K562 (cell line): ENCODE data around the gene PPP1R12B. TPM values are rescaled to one million over a fixed set of nuclear protein-coding genes. Genes with fewer than 3 reads are reported as not detected.

Experiments used
- CXXC5 ChIP-seq: fragments of 250-450 bp; sonication (Bioruptor Pico); IDR thresholded peaks from 2 replicates; pipeline ENCODE4 v1.8.0; 2022; ENCODE audit warnings: inconsistent platforms, mild to moderate bottlenecking, moderate library complexity
- E2F3 ChIP-seq: fragments of 250-450 bp; sonication (Bioruptor Pico); IDR thresholded peaks from 2 replicates; pipeline ENCODE4 v1.4.0; 2020; ENCODE audit warnings: mild to moderate bottlenecking
- ESRRB ChIP-seq: fragments of 250-450 bp; sonication (Bioruptor Pico); IDR thresholded peaks from 2 replicates; pipeline ENCODE4 v1.5.0; 2020; ENCODE audit warnings: mild to moderate bottlenecking, moderate library complexity, borderline replicate concordance
- GTF3C2 ChIP-seq: IDR thresholded peaks from 3 replicates; pipeline ENCODE4 v1.6.1; 2011; ENCODE audit warnings: borderline replicate concordance, mild to moderate bottlenecking, moderate library complexity; ENCODE audit not compliant: insufficient read length; ENCODE audit errors: extremely low read depth
- JUNB ChIP-seq: fragments of 450-650 bp; formaldehyde crosslinking; conservative IDR thresholded peaks from 2 replicates; pipeline ENCODE4 v1.4.0; 2020; ENCODE audit warnings: mild to moderate bottlenecking
- KAT7 ChIP-seq: sonication (generic); formaldehyde crosslinking; IDR thresholded peaks from 2 replicates; pipeline ENCODE4 v1.8.0; 2022; ENCODE audit warnings: missing genetic modification reagents, mild to moderate bottlenecking, borderline replicate concordance
- NONO ChIP-seq, 2 experiments: fragments of 200-400 bp in 1 of 2; fragments of 450-650 bp in 1 of 2; formaldehyde crosslinking in 1 of 2; IDR thresholded peaks; 2 replicates each; pipeline ENCODE4 v1.6.1; 2017; ENCODE audit warnings: low read depth in 2 of 2, mild to moderate bottlenecking in 2 of 2, moderate library complexity in 2 of 2, low read length in 1 of 2
- NR2C1 ChIP-seq, 2 experiments: fragments of 450-650 bp; IDR thresholded peaks; 2 replicates each; pipeline ENCODE4 v1.6.1; 2017; ENCODE audit warnings: mild to moderate bottlenecking in 2 of 2, antibody characterized with exemption in 1 of 2, inconsistent platforms in 1 of 2, missing compliant biosample characterization in 1 of 2, missing genetic modification characterization in 1 of 2
- OTX1 ChIP-seq: fragments of 450-650 bp; formaldehyde crosslinking; IDR thresholded peaks from 2 replicates; pipeline ENCODE4 v1.4.0; 2022; ENCODE audit warnings: mild to moderate bottlenecking
- PHF8 ChIP-seq: fragments of 200-600 bp; sonication (generic); IDR thresholded peaks from 2 replicates; pipeline ENCODE4 v1.6.1; 2012; ENCODE audit warnings: mixed run types, mild to moderate bottlenecking, inconsistent platforms, low read length, moderate library complexity, borderline replicate concordance
- POLR2AphosphoS2 ChIP-seq: IDR thresholded peaks from 2 replicates; pipeline ENCODE4 v1.6.1; 2012; ENCODE audit warnings: low read length, improper control_type of control experiment
- SIN3B ChIP-seq: fragments of 450-650 bp; IDR thresholded peaks from 2 replicates; pipeline ENCODE4 v1.6.1; 2017; ENCODE audit warnings: low read depth, mild to moderate bottlenecking, moderate library complexity
- TCF3 ChIP-seq: sonication (generic); formaldehyde crosslinking; IDR thresholded peaks from 2 replicates; pipeline ENCODE4 v1.4.0; 2020; ENCODE audit warnings: mild to moderate bottlenecking, missing genetic modification reagents
- TGIF2 ChIP-seq: sonication (generic); formaldehyde crosslinking; IDR thresholded peaks from 2 replicates; pipeline ENCODE4 v1.8.1; 2022; ENCODE audit warnings: mild to moderate bottlenecking, missing genetic modification reagents, moderate library complexity
- THRAP3 ChIP-seq: fragments of 450-650 bp; IDR thresholded peaks from 2 replicates; pipeline ENCODE4 v1.6.1; 2016; ENCODE audit warnings: mild to moderate bottlenecking, inconsistent platforms, borderline replicate concordance
- ZNF766 ChIP-seq: fragments of 200-800 bp; sonication (Bioruptor generic); conservative IDR thresholded peaks from 2 replicates; pipeline ENCODE4 v1.6.1; 2016; ENCODE audit warnings: missing genetic modification characterization, missing compliant biosample characterization
- ZNF77 ChIP-seq: fragments of 250-450 bp; sonication (Bioruptor Pico); IDR thresholded peaks from 2 replicates; pipeline ENCODE4 v1.5.0; 2020
- polyA plus RNA-seq, 8 experiments: library from polyadenylated mRNA; depleted of rRNA in 4 of 8; stranded (reverse) in 5 of 8; unstranded in 3 of 8; fragments of >200 nt; fragmentation: Nextera tagmentation in 2 of 8; fragmentation: Illumina TruSeq in 1 of 8; extraction: Ambion mirVana in 2 of 8; extraction: Trizol in 1 of 8; gene quantifications; 2 replicates each; pipeline versions ENCODE4 v1.2.1 to v1.2.3, GENCODE V29; 2011 to 2014; ENCODE audit warnings: inconsistent platforms in 1 of 8, missing spikeins in 1 of 8
- total RNA-seq, 7 experiments: library from RNA; depleted of rRNA in 6 of 7; stranded (reverse); fragments of >200 nt in 6 of 7; fragmentation: Illumina TruSeq in 2 of 7; extraction: Trizol in 2 of 7; gene quantifications; 2 replicates each; pipeline versions ENCODE4 v1.2.1 to v1.2.3, GENCODE V29; 2011 to 2021; ENCODE audit warnings: low replicate concordance in 1 of 7
- TF ChIP-seq, protein P1 (sequence below): fragments of 250-450 bp; sonication (Bioruptor Pico); IDR thresholded peaks from 2 replicates; pipeline ENCODE4 v1.8.0; 2021; ENCODE audit warnings: mild to moderate bottlenecking, moderate library complexity
- TF ChIP-seq, protein P2 (sequence below): sonication (generic); formaldehyde crosslinking; IDR thresholded peaks from 2 replicates; pipeline ENCODE4 v1.9.0; 2022; ENCODE audit warnings: mild to moderate bottlenecking, missing genetic modification reagents
- TF ChIP-seq, protein P3 (sequence below): sonication (generic); formaldehyde crosslinking; IDR thresholded peaks from 2 replicates; pipeline ENCODE4 v1.8.0; 2023; ENCODE audit warnings: mild to moderate bottlenecking, missing genetic modification reagents

The PPP1R12B gene
- total and polyA plus RNA-seq, 9 of the 15 experiments (the other 6 are each of a cell fraction or from before 2014, with no cell fraction given) = 0.73 to 16.9 (median 13.6) TPM

DNA sequence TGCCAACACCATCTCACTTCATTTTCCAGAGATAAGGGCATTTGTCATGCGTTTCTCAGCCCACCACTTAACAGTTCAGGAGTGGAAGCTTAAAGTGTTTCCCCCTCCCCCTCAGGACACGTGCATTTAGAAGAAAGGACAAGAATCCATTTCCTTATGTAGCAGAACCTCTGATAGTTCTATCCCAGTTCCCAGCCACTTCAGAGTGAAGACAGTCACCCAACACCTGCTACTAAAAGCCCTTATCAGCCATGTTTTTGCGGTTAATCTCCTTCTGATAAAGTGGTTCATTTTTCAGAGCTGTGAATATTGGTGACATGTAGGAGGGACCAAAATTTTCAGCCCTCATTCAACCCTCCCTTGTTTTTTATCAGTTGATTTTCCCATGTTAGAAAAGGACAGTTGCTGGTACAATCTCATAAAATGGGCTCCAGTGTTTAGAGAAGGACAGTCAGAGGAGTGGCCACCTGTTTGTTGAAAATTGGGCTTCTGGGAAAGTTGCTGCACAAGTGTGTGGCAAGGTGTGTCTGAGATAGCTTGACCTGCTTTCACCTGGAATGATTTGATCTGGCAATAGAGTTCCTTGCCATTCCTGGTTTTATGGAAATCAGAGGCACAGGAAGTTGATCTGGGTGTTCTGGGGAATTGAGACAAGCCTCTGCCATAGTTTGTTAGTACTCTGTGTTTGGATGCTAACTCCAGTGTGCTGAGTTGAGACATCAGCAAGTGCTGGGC lies 114.0 kb downstream of the PPP1R12B start (continued):
- TF ChIP-seq SIN3B (no peak), ZNF766 (CRISPR knock-in tag) (0 out of 2 replicates have a peak, but pooled peaks have one; percentile 43), JUNB (CRISPR knock-in tag) (no peak), NONO (IDR thresholded peaks at IDR 0.05; ENCODE audit: low read depth in 2 of 2, low read length in 1 of 2) (no peak), GTF3C2 (no peak), ESRRB (CRISPR knock-in tag) (no peak), OTX1 (CRISPR knock-in tag) (no peak), TGIF2 (CRISPR knock-in tag) (no peak), CXXC5 (CRISPR knock-in tag) (peak; percentile 13; the same call in 1 of the 2 replicates), THRAP3 (no peak), TCF3 (CRISPR knock-in tag) (peak; percentile 60), POLR2AphosphoS2 (no peak), PHF8 (no peak), KAT7 (CRISPR knock-in tag) (no peak), E2F3 (no peak), NR2C1 (IDR thresholded peaks at IDR 0.05) (no peak), NR2C1 (tag; IDR thresholded peaks at IDR 0.05) (no peak), ZNF77 (CRISPR knock-in tag) (no peak)
- TF ChIP-seq, protein P1, sequence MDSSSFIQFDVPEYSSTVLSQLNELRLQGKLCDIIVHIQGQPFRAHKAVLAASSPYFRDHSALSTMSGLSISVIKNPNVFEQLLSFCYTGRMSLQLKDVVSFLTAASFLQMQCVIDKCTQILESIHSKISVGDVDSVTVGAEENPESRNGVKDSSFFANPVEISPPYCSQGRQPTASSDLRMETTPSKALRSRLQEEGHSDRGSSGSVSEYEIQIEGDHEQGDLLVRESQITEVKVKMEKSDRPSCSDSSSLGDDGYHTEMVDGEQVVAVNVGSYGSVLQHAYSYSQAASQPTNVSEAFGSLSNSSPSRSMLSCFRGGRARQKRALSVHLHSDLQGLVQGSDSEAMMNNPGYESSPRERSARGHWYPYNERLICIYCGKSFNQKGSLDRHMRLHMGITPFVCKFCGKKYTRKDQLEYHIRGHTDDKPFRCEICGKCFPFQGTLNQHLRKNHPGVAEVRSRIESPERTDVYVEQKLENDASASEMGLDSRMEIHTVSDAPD = no peak
- TF ChIP-seq, protein P2, sequence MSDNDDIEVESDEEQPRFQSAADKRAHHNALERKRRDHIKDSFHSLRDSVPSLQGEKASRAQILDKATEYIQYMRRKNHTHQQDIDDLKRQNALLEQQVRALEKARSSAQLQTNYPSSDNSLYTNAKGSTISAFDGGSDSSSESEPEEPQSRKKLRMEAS (CRISPR knock-in tag) = peak; percentile 15; the same call in 1 of the 2 replicates
- TF ChIP-seq, protein P3, sequence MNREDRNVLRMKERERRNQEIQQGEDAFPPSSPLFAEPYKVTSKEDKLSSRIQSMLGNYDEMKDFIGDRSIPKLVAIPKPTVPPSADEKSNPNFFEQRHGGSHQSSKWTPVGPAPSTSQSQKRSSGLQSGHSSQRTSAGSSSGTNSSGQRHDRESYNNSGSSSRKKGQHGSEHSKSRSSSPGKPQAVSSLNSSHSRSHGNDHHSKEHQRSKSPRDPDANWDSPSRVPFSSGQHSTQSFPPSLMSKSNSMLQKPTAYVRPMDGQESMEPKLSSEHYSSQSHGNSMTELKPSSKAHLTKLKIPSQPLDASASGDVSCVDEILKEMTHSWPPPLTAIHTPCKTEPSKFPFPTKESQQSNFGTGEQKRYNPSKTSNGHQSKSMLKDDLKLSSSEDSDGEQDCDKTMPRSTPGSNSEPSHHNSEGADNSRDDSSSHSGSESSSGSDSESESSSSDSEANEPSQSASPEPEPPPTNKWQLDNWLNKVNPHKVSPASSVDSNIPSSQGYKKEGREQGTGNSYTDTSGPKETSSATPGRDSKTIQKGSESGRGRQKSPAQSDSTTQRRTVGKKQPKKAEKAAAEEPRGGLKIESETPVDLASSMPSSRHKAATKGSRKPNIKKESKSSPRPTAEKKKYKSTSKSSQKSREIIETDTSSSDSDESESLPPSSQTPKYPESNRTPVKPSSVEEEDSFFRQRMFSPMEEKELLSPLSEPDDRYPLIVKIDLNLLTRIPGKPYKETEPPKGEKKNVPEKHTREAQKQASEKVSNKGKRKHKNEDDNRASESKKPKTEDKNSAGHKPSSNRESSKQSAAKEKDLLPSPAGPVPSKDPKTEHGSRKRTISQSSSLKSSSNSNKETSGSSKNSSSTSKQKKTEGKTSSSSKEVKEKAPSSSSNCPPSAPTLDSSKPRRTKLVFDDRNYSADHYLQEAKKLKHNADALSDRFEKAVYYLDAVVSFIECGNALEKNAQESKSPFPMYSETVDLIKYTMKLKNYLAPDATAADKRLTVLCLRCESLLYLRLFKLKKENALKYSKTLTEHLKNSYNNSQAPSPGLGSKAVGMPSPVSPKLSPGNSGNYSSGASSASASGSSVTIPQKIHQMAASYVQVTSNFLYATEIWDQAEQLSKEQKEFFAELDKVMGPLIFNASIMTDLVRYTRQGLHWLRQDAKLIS (CRISPR knock-in tag) = no peak
